ENCODE data around the gene OR51B6.
"Not testable (repeated sequence)": the region's sequence is repeated elsewhere in the genome, so short reads cannot be mapped to it uniquely, and the experiment has no call there.

OR51B6 gene

DNA sequence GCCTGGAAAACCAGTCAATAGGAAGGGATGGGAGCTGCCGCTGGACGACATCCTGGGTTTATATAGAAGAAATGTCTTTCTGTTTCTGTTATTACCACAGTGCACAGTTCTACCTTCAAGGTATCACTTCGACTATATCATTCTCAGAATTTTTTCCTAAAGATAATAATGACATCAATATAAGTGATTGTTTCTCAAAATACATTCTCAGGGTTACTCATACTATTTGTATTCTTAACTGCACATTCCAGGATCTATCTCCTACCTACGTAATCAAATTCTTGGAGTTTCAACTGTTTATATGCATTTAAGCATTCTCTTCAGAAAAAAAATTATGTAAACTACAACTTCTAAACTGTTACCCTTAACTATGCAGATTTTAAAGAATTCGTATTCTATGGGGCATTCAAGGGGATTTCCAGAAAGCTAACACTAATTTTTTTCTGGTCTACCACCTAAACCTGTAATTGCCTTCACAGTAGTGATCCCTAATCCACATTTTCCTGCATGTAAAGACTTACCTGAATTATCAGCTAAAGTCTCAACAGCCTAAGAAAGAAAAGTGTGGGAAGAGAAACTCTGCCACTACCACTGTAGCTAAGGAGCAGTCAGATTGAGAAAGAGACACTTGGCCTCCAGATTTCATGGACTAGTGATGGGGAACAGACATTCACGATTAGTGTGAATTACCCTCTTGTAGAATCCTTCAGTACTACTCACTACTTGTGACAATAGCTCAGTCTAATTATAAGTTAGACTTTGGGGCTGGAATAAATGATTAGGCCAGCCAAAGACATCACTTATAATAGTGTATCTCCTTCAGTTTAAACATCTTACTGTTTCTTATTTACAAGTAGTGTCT is 7.6 kb upstream of the OR51B6 start, which contains the start of gene OR51B5:
Gene OR51B5, minus strand, starts transcription at position 51 of the 862 bp plus-strand sequence. Its CDS starts 0 bp downstream, at position 51.
- no peak for ATAC-seq (ENCODE audit: low read depth)
- H3K4me3 Mint-ChIP-seq: no peak within 1 kb of the TSS
- no peaks in the 10 kb centered on the region for H3K4me1 Mint-ChIP-seq
- H3K27me3 Mint-ChIP-seq: peaks cover 5% of the 10 kb centered on the region
- no peaks in the 10 kb centered on the region for H3K36me3 Mint-ChIP-seq
- no peak within 1 kb of the TSS for H3K27ac Mint-ChIP-seq
- no peaks in the 10 kb centered on the region for H3K9me3 Mint-ChIP-seq
- no peak for DNase-seq (ENCODE audit: low spot score in 2 of 2)

DNA sequence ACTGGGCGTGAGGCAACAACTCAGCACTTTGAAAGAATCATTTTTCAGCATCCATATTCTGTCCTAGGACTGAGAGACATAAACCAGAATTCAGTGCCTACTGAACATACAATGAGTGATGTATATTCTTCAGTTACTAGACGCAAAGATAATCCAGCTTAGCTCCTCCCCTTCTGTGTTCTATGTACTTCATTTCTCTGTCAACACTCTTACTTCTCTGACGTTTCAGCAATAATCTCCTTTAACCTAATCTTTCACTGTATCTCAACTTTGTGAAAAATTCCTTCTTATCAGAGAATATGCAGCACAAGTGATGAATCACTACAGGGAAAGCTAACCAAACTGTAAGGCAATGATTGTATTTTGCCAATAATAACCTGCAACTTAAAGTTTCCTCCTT is 5.5 kb upstream of the OR51B6 start:
- no peak for DNase-seq (ENCODE audit: low spot score in 2 of 2)
- Mint-ChIP-seq H3K36me3 (no peaks in the 10 kb centered on the region), H3K27ac (no peak overlapping the region), H3K4me1 (no peaks in the 10 kb centered on the region), H3K9me3 (no peaks in the 10 kb centered on the region), H3K27me3 (peaks cover 3% of the 10 kb centered on the region), H3K4me3 (no peak overlapping the region)
- ATAC-seq (ENCODE audit: low read depth): no peak

GRCh38 chr11:5348551-5349194 is 2.6 kb upstream of the OR51B6 start:
- H3K27me3 Mint-ChIP-seq: peaks cover 8% of the 10 kb centered on the region
- H3K4me1 Mint-ChIP-seq: no peaks in the 10 kb centered on the region
- ATAC-seq (ENCODE audit: low read depth) (no peak), DNase-seq (ENCODE audit: low spot score in 2 of 2) (no peak)
- no peak overlapping the region for H3K4me3 Mint-ChIP-seq
- H3K9me3 Mint-ChIP-seq: no peaks in the 10 kb centered on the region
- no peaks in the 10 kb centered on the region for H3K36me3 Mint-ChIP-seq
- H3K27ac Mint-ChIP-seq: no peak overlapping the region

DNA sequence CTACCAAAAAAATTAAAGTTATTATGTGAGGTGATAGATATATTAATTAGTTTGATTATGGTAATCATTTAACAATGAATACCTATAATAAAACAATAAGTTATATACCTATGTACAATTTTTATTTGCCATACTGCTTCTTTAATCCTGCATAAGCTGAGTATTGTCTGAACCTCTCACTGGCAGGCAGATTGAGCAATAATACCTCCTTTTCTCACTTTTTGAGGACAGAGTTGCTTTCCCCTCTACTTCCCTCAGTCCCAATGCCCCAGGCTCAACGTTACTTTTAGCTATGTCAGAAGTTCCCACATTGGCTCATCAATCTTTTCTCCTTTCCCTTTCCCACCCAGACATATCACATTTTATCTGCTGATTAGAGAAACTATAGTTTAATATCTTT is 1.8 kb upstream of the OR51B6 start:
- no peak overlapping the region for H3K4me3 Mint-ChIP-seq
- no peaks in the 10 kb centered on the region for H3K9me3 Mint-ChIP-seq
- no peak overlapping the region for H3K27ac Mint-ChIP-seq

GRCh38 chr11:5356031-5356430 is 4.7 kb downstream of the OR51B6 start:
- not testable (repeated sequence) for DNase-seq (ENCODE audit: low spot score in 2 of 2); H3K27me3 Mint-ChIP-seq; H3K27ac Mint-ChIP-seq; H3K4me3 Mint-ChIP-seq; ATAC-seq (ENCODE audit: low read depth); H3K36me3 Mint-ChIP-seq; H3K9me3 Mint-ChIP-seq; H3K4me1 Mint-ChIP-seq

More for the DNA sequence above, 1.8 kb upstream of the OR51B6 start:
- Mint-ChIP-seq H3K4me1 (no peaks in the 10 kb centered on the region), H3K36me3 (no peaks in the 10 kb centered on the region), H3K27me3 (peaks cover 8% of the 10 kb centered on the region)
- DNase-seq (ENCODE audit: low spot score in 2 of 2) (no peak), ATAC-seq (ENCODE audit: low read depth) (no peak)

DNA sequence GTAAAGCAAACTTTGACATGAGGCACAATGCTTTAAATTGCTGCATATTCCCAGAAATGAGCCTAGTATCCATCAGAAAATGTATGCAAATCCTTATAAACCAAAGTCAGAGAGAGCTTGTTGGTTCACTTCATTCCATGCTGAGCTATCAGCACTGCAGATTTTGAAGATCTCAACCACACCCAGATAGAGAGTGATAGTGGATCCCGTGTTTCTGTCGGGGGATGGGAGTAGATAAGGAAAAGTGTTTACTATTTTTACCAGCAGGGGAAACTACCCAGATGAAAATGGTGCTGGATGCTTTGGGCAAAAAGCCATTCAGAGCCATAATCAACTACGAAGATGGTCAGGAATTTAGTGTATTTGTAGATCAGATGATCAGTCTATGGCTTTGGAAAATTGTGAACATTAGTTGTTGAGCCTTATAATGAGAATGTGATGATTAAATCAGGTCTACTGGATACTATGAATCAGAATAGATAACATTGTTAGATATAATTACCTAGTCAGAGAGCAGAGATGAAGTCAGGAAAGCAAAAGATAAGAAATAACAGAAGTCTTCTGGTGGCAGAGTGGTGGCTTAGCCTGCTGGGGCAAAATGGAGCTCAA is 10.8 kb downstream of the OR51B6 start:
- H3K4me1 Mint-ChIP-seq: no peaks in the 10 kb centered on the region
- peaks cover 5% of the 10 kb centered on the region for H3K9me3 Mint-ChIP-seq
- H3K27me3 Mint-ChIP-seq: peaks cover 5% of the 10 kb centered on the region
- no peaks in the 10 kb centered on the region for H3K36me3 Mint-ChIP-seq
- no peak overlapping the region for H3K4me3 Mint-ChIP-seq
- H3K27ac Mint-ChIP-seq: no peak overlapping the region
- ATAC-seq (ENCODE audit: low read depth) (no peak), DNase-seq (ENCODE audit: low spot score in 2 of 2) (no peak)

DNA sequence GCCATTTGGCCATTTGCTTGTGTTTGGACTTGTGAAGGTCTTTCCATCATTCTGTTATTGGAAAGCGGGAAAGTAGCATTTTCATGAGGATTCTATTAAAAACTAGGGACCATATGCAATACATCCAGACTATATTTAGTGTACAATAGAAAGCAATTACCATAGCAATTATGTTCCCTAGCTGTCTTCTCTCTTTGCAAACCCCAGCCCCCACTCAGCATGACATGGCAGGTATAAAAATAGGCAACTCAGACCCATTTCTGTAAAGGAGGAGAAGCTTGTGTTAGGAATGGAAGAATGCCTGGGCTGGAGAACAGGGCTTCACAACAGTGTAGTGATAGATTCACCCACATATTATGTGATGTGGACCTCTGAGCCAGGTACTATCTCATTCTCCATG is 12.4 kb downstream of the OR51B6 start:
- H3K4me1 Mint-ChIP-seq: no peaks in the 10 kb centered on the region

GRCh38 chr11:5364214-5364613 is 12.9 kb downstream of the OR51B6 start:
- no peak for ATAC-seq (ENCODE audit: low read depth)
- H3K27ac Mint-ChIP-seq: no peak overlapping the region

More for the DNA sequence above, 12.4 kb downstream of the OR51B6 start:
- DNase-seq (ENCODE audit: low spot score in 2 of 2) (no peak), ATAC-seq (ENCODE audit: low read depth) (no peak)
- peaks cover 5% of the 10 kb centered on the region for H3K9me3 Mint-ChIP-seq
- no peak overlapping the region for H3K4me3 Mint-ChIP-seq
- no peaks in the 10 kb centered on the region for H3K36me3 Mint-ChIP-seq
- H3K27me3 Mint-ChIP-seq: peaks cover 5% of the 10 kb centered on the region
- H3K27ac Mint-ChIP-seq: no peak overlapping the region

GRCh38 chr11:5366365-5366764 is 15.1 kb downstream of the OR51B6 start:
- not testable (repeated sequence) for ATAC-seq (ENCODE audit: low read depth); H3K27me3 Mint-ChIP-seq; DNase-seq (ENCODE audit: low spot score in 2 of 2); H3K36me3 Mint-ChIP-seq; H3K4me1 Mint-ChIP-seq; H3K27ac Mint-ChIP-seq; H3K4me3 Mint-ChIP-seq; H3K9me3 Mint-ChIP-seq

More at GRCh38 chr11:5364214-5364613, 12.9 kb downstream of the OR51B6 start:
- no peaks in the 10 kb centered on the region for H3K4me1 Mint-ChIP-seq
- H3K4me3 Mint-ChIP-seq: no peak overlapping the region
- H3K27me3 Mint-ChIP-seq: peaks cover 5% of the 10 kb centered on the region
- peaks cover 4% of the 10 kb centered on the region for H3K9me3 Mint-ChIP-seq
- no peaks in the 10 kb centered on the region for H3K36me3 Mint-ChIP-seq
- no peak for DNase-seq (ENCODE audit: low spot score in 2 of 2)

GRCh38 chr11:5366856-5367255 is 15.5 kb downstream of the OR51B6 start:
- Mint-ChIP-seq H3K36me3 (no peaks in the 10 kb centered on the region), H3K27ac (no peak overlapping the region), H3K9me3 (peaks cover 3% of the 10 kb centered on the region), H3K27me3 (peaks cover 5% of the 10 kb centered on the region), H3K4me1 (no peaks in the 10 kb centered on the region), H3K4me3 (no peak overlapping the region)
- no peak for DNase-seq (ENCODE audit: low spot score in 2 of 2)
- no peak for ATAC-seq (ENCODE audit: low read depth)

DNA sequence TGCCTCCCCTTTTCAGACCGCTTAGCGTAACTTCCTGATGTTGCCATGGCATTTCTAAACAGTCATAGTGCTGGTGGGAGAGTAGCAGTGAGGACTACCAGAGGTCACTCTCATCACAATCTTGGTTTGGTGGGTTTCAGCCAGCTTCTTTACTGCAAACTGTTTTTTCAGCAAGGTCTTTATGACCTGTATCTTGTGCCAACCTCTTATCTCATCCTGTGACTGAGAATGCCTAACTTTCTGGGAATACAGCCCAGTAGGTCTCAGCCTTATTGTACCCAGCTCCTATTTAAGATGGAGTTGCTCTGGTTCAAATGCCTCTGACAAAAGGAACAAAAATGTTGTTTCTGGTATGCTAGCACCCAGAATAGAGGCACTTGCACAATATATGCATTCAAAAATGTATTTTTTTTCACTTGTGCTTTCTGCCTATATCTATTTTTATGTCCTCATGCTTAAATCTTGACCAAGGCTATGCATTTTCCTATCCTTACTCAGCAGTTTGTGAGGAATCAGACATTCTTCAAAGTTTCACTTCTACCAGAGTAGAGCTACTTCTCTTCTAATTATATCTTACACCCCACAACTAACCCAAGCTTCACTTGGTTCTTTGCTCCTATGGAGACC is 16.3 kb downstream of the OR51B6 start:
- H3K36me3 Mint-ChIP-seq: no peaks in the 10 kb centered on the region
- H3K4me3 Mint-ChIP-seq: no peak overlapping the region
- H3K27me3 Mint-ChIP-seq: peaks cover 5% of the 10 kb centered on the region
- ATAC-seq (ENCODE audit: low read depth): no peak
- no peak for DNase-seq (ENCODE audit: low spot score in 2 of 2)
- no peaks in the 10 kb centered on the region for H3K4me1 Mint-ChIP-seq
- no peak overlapping the region for H3K27ac Mint-ChIP-seq
- H3K9me3 Mint-ChIP-seq: peaks cover 3% of the 10 kb centered on the region

DNA sequence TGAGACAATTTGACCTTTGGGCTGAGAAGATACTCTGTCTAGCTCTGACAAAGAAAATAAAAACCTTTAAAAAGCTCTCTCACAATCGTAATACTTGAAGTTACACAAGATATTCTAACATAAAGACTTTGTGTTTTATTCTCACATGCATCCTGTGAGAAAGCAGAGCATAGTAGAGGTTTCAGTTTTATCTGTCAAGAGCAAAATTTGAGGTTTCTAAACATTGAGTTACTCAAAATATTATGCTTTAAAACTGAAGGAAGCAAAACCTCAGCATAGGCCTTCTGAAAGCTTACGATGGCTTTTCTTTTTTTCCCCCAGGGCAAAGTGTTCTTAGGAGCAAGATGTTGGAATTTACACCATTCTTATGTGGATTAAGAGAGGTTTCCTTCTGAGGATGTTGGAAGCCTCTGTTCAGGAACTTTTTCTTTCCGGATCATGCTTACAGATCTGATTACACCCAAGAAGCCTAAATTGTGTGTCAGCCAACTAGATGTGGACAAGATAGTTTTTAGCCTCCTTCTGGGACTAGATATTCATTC is 17.3 kb downstream of the OR51B6 start:
- no peaks in the 10 kb centered on the region for H3K4me1 Mint-ChIP-seq

GRCh38 chr11:5369789-5370188 is 18.5 kb downstream of the OR51B6 start:
- Mint-ChIP-seq H3K4me3 (no peak overlapping the region), H3K36me3 (no peaks in the 10 kb centered on the region), H3K27me3 (peaks cover 7% of the 10 kb centered on the region), H3K27ac (no peak overlapping the region), H3K9me3 (peaks cover 2% of the 10 kb centered on the region), H3K4me1 (no peaks in the 10 kb centered on the region)
- DNase-seq (ENCODE audit: low spot score in 2 of 2) (no peak), ATAC-seq (ENCODE audit: low read depth) (no peak)

More for the DNA sequence above, 17.3 kb downstream of the OR51B6 start:
- peaks cover 5% of the 10 kb centered on the region for H3K27me3 Mint-ChIP-seq
- H3K27ac Mint-ChIP-seq: no peak overlapping the region
- no peak overlapping the region for H3K4me3 Mint-ChIP-seq
- ATAC-seq (ENCODE audit: low read depth) (no peak), DNase-seq (ENCODE audit: low spot score in 2 of 2) (no peak)
- peaks cover 2% of the 10 kb centered on the region for H3K9me3 Mint-ChIP-seq
- H3K36me3 Mint-ChIP-seq: no peaks in the 10 kb centered on the region
